Astrocyte (in vitro differentiated cells and primary cell): ENCODE results near the gene ADIPOR2. TPM values are rescaled to one million over a fixed set of nuclear protein-coding genes. Genes with fewer than 3 reads are reported as not detected.
A peak's percentile ranks its signal among the peaks of the same experiment; 100 is the strongest.

Experiments used
- DNase-seq: peaks from one replicate; pipeline ENCODE4 v3.0.0-alpha.2; 2010; ENCODE audit warnings: low read depth
- FAIRE-seq: peaks from 2 replicates; lab custom pipeline; 2011; peaks lifted over from hg19 to GRCh38; lab: Jason Lieb, UNC
- H2AFZ ChIP-seq: 2 replicates; pipeline ENCODE4 v1.6.0; 2012; ENCODE audit warnings: low read depth, low read length, inconsistent platforms
- H3K27ac ChIP-seq: 2 replicates; pipeline ENCODE4 v1.5.1; 2011; ENCODE audit warnings: low read depth, low read length, inconsistent platforms
- H3K27me3 ChIP-seq: 2 replicates; pipeline ENCODE4 v1.6.0; 2011; ENCODE audit warnings: low read length, inconsistent platforms; ENCODE audit not compliant: insufficient read depth
- H3K36me3 ChIP-seq: 2 replicates; pipeline ENCODE4 v1.5.1; 2011; ENCODE audit warnings: low read length, inconsistent platforms; ENCODE audit not compliant: insufficient read depth
- H3K4me1 ChIP-seq: 2 replicates; pipeline ENCODE4 v1.5.1; 2011; ENCODE audit warnings: low read length, inconsistent platforms; ENCODE audit not compliant: insufficient read depth
- H3K4me2 ChIP-seq: 2 replicates; pipeline ENCODE4 v1.6.0; 2012; ENCODE audit warnings: low read length, inconsistent platforms
- H3K4me3 ChIP-seq: 2 replicates; pipeline ENCODE4 v1.5.1; 2011; ENCODE audit warnings: low read depth, mild to moderate bottlenecking, low read length, inconsistent platforms; ENCODE audit not compliant: insufficient read depth
- H3K79me2 ChIP-seq: 2 replicates; pipeline ENCODE4 v1.6.0; 2012; ENCODE audit warnings: mild to moderate bottlenecking, low read length, inconsistent platforms; ENCODE audit not compliant: insufficient read depth
- H3K9ac ChIP-seq: 2 replicates; pipeline ENCODE4 v1.6.0; 2012; ENCODE audit warnings: mild to moderate bottlenecking, low read length, inconsistent platforms
- H3K9me3 ChIP-seq: 2 replicates; pipeline ENCODE4 v1.5.1; 2012; ENCODE audit warnings: low read depth, mild to moderate bottlenecking, low read length, inconsistent platforms; ENCODE audit not compliant: insufficient read depth
- H4K20me1 ChIP-seq: 2 replicates; pipeline ENCODE4 v1.6.0; 2012; ENCODE audit warnings: low read length, inconsistent platforms; ENCODE audit not compliant: insufficient read depth
- H3K27ac Mint-ChIP-seq: one replicate; pipeline ENCODE4 v1.8.0; 2021; ENCODE audit warnings: mild to moderate bottlenecking, mixed read lengths; ENCODE audit not compliant: unreplicated experiment
- H3K27me3 Mint-ChIP-seq: one replicate; pipeline ENCODE4 v1.8.0; 2021; ENCODE audit warnings: low read depth, mixed read lengths; ENCODE audit not compliant: unreplicated experiment
- H3K36me3 Mint-ChIP-seq: one replicate; pipeline ENCODE4 v1.8.0; 2021; ENCODE audit warnings: low read depth, mixed read lengths; ENCODE audit not compliant: unreplicated experiment
- H3K4me1 Mint-ChIP-seq: one replicate; pipeline ENCODE4 v1.8.0; 2021; ENCODE audit warnings: low read depth, mixed read lengths; ENCODE audit not compliant: unreplicated experiment
- H3K4me3 Mint-ChIP-seq: one replicate; pipeline ENCODE4 v1.8.0; 2021; ENCODE audit warnings: mild to moderate bottlenecking, moderate library complexity, mixed read lengths; ENCODE audit not compliant: unreplicated experiment
- H3K9me3 Mint-ChIP-seq: one replicate; pipeline ENCODE4 v1.8.0; 2021; ENCODE audit warnings: mild to moderate bottlenecking, mixed read lengths; ENCODE audit not compliant: unreplicated experiment
- CTCF ChIP-seq: IDR thresholded peaks from 2 replicates; pipeline ENCODE4 v1.5.1; 2011; ENCODE audit warnings: low read depth, mild to moderate bottlenecking, inconsistent platforms, low read length, moderate library complexity; ENCODE audit not compliant: insufficient read depth
- EZH2 ChIP-seq: IDR thresholded peaks from 2 replicates; pipeline ENCODE4 v1.6.1; 2012; ENCODE audit warnings: mild to moderate bottlenecking, low read length, inconsistent platforms; ENCODE audit not compliant: insufficient read depth
- total RNA-seq: library from RNA; stranded (reverse); gene quantifications from 2 replicates; pipeline ENCODE4 v1.2.1, GENCODE V29; 2021

Gene ADIPOR2
- total RNA-seq, 1 donor from 2014 or later, result 56.6 TPM

- FAIRE-seq (no peak), DNase-seq (peak; percentile 50)
- Histone ChIP-seq H3K79me2 (no peaks in the 10 kb centered on the region), H3K4me2 (peak overlapping the region; percentile 47), H3K9ac (no peak overlapping the region), H3K4me1 (peaks cover 24% of the 10 kb centered on the region), H4K20me1 (no peaks in the 10 kb centered on the region), H3K36me3 (no peaks in the 10 kb centered on the region), H3K27ac (peak overlapping the region; percentile 28), H3K27me3 (peaks cover 8% of the 10 kb centered on the region), H3K9me3 (no peaks in the 10 kb centered on the region), H3K4me3 (no peak overlapping the region), H2AFZ (peak overlapping the region; percentile 28)
- Mint-ChIP-seq H3K4me3 (no peak overlapping the region), H3K27me3 (peaks cover 7% of the 10 kb centered on the region), H3K27ac (peak overlapping the region; percentile 77), H3K4me1 (peaks cover 18% of the 10 kb centered on the region), H3K36me3 (no peaks in the 10 kb centered on the region), H3K9me3 (peaks cover 2% of the 10 kb centered on the region)
- TF ChIP-seq CTCF, result no peak
- TF ChIP-seq EZH2, result no peak
Measured at GRCh38 chr12:1810201-1810930, 119.5 kb downstream of the ADIPOR2 start.

GRCh38 chr12:1810931-1811280, 120.0 kb downstream of the ADIPOR2 start:
- H3K27me3 ChIP-seq, result peaks cover 14% of the 10 kb centered on the region
- Mint-ChIP-seq H3K9me3 (peaks cover 2% of the 10 kb centered on the region), H3K4me1 (peaks cover 18% of the 10 kb centered on the region), H3K27ac (no peak overlapping the region), H3K27me3 (peaks cover 12% of the 10 kb centered on the region), H3K4me3 (no peak overlapping the region), H3K36me3 (no peaks in the 10 kb centered on the region)
- H3K4me1 ChIP-seq, result peaks cover 24% of the 10 kb centered on the region
- peak overlapping the region; percentile 63 for H3K4me2 ChIP-seq
- no peak overlapping the region for H2AFZ ChIP-seq
- H3K79me2 ChIP-seq, result no peaks in the 10 kb centered on the region
- DNase-seq, result no peak
- no peaks in the 10 kb centered on the region for H3K9me3 ChIP-seq
- H3K4me3 ChIP-seq, result no peak overlapping the region
- H4K20me1 ChIP-seq, result no peaks in the 10 kb centered on the region
- no peak overlapping the region for H3K27ac ChIP-seq
- FAIRE-seq, result no peak
- no peak overlapping the region for H3K9ac ChIP-seq
- TF ChIP-seq EZH2 (no peak), CTCF (no peak)
- H3K36me3 ChIP-seq, result no peaks in the 10 kb centered on the region
